Medulla oblongata (tissue), 1 donor: Measurements from ENCODE around the gene EXOC3L4.
A peak's percentile ranks its signal among the peaks of the same experiment; 100 is the strongest.
"Not testable (repeated sequence)": the region's sequence is repeated elsewhere in the genome, so short reads cannot be mapped to it uniquely, and the experiment has no call there.

Source experiments
- DNase-seq: peaks from one replicate; pipeline ENCODE4 v3.0.0-alpha.2; 2015; ENCODE audit errors: extremely low spot score

The EXOC3L4 gene

GRCh38 chr14:103094406-103095209 is at the start of gene EXOC3L4:
Gene EXOC3L4 (plus strand): TSS chr14:103094725. CDS start chr14:103100220, 5,495 bp downstream.
- DNase-seq = no peak

- DNase-seq = no peak
Measured at GRCh38 chr14:103045371-103045869, 49.1 kb upstream of the EXOC3L4 start.

- not testable (repeated sequence) for DNase-seq
Measured at GRCh38 chr14:103047453-103047852, 47.1 kb upstream of the EXOC3L4 start.

- no peak for DNase-seq
Measured at GRCh38 chr14:103050935-103051334, 43.6 kb upstream of the EXOC3L4 start.

GRCh38 chr14:103052407-103052806 is 42.1 kb upstream of the EXOC3L4 start:
- DNase-seq = peak; percentile 49

GRCh38 chr14:103055695-103056094 is 38.8 kb upstream of the EXOC3L4 start:
- no peak for DNase-seq

GRCh38 chr14:103056322-103057027 is 38.0 kb upstream of the EXOC3L4 start:
- no peak for DNase-seq

- DNase-seq = no peak
Measured at GRCh38 chr14:103057028-103057371, 37.5 kb upstream of the EXOC3L4 start.

- peak; percentile 93 for DNase-seq
Measured at GRCh38 chr14:103057372-103058163, 37.0 kb upstream of the EXOC3L4 start, which contains the start of gene CDC42BPB. Gene CDC42BPB (minus strand): TSS chr14:103057549. CDS start chr14:103057173, 376 bp downstream.

GRCh38 chr14:103058164-103059055 is 36.1 kb upstream of the EXOC3L4 start:
- DNase-seq = peak; percentile 21

- DNase-seq = no peak
Measured at GRCh38 chr14:103059556-103059955, 35.0 kb upstream of the EXOC3L4 start.

- DNase-seq = no peak
Measured at GRCh38 chr14:103061482-103061976, 33.0 kb upstream of the EXOC3L4 start.

GRCh38 chr14:103064436-103064835 is 30.1 kb upstream of the EXOC3L4 start:
- DNase-seq = no peak

- no peak for DNase-seq
Measured at GRCh38 chr14:103064978-103065377, 29.5 kb upstream of the EXOC3L4 start.

GRCh38 chr14:103065861-103066260 is 28.7 kb upstream of the EXOC3L4 start:
- DNase-seq = no peak

- no peak for DNase-seq
Measured at GRCh38 chr14:103066399-103066798, 28.1 kb upstream of the EXOC3L4 start.

- DNase-seq = no peak
Measured at GRCh38 chr14:103067231-103067954, 27.1 kb upstream of the EXOC3L4 start.

GRCh38 chr14:103068351-103069073 is 26.0 kb upstream of the EXOC3L4 start:
- no peak for DNase-seq

GRCh38 chr14:103070263-103070885 is 24.2 kb upstream of the EXOC3L4 start:
- no peak for DNase-seq
